CD4-positive, alpha-beta T cell (primary cell): ENCODE results near the gene MCOLN1. TPM values are rescaled to one million over a fixed set of nuclear protein-coding genes. Genes with fewer than 3 reads are reported as not detected.

ENCODE experiments used
- ATAC-seq: fragments of 200-7000 bp; cut with Tn5 transposase; one replicate; pipeline ENCODE4 v1.10.0; 2022; ENCODE audit warnings: mild to moderate bottlenecking; ENCODE audit not compliant: poor library complexity
- CTCF ChIA-PET: fragments of 350-600 bp; sonication (Branson Sonifier 250); formaldehyde crosslinking; loops from one replicate; lab custom pipeline; 2021; ENCODE audit warnings: antibody characterized with exemption, inconsistent platforms; lab: Charles Lee
- POLR2A ChIA-PET: fragments of 350-600 bp; sonication (Branson Sonifier 250); formaldehyde crosslinking; loops from one replicate; lab custom pipeline; 2021; ENCODE audit warnings: antibody characterized with exemption, inconsistent platforms; lab: Charles Lee
- DNase-seq, 14 experiments: peaks; one replicate each; pipeline ENCODE4 v3.0.0-alpha.2; 2013 to 2020; ENCODE audit warnings: mixed read lengths in 2 of 14
- H3K27ac ChIP-seq, 2 donors: one replicate each; pipeline versions ENCODE4 v1.5.1 to v1.7.0; 2013; ENCODE audit warnings: low read length in 2 of 2, low read depth in 1 of 2, mild to moderate bottlenecking in 1 of 2
- H3K27me3 ChIP-seq, 2 experiments: 1 replicate in 1 of 2; 2 replicates in 1 of 2; pipeline versions ENCODE4 v1.6.1 to v1.7.0; 2013; ENCODE audit warnings: low read length in 2 of 2, control low read depth in 1 of 2, mild to moderate bottlenecking in 1 of 2, moderate library complexity in 1 of 2; ENCODE audit not compliant: insufficient read depth in 2 of 2, control insufficient read depth in 1 of 2
- H3K36me3 ChIP-seq: one replicate; pipeline ENCODE4 v1.6.1; 2013; ENCODE audit warnings: low read length, control low read depth; ENCODE audit not compliant: insufficient read depth
- H3K4me1 ChIP-seq: one replicate; pipeline ENCODE4 v1.6.1; 2013; ENCODE audit warnings: low read length, control low read depth; ENCODE audit not compliant: insufficient read depth
- H3K4me3 ChIP-seq: one replicate; pipeline ENCODE4 v1.5.1; 2013; ENCODE audit warnings: mild to moderate bottlenecking, low read length, moderate library complexity
- H3K9me3 ChIP-seq, 2 experiments: 1 replicate in 1 of 2; 2 replicates in 1 of 2; pipeline versions ENCODE4 v1.6.1 to v1.7.0; 2013; ENCODE audit warnings: low read length in 2 of 2, mild to moderate bottlenecking in 2 of 2, control low read depth in 1 of 2, moderate library complexity in 1 of 2; ENCODE audit not compliant: control insufficient read depth in 1 of 2, insufficient read depth in 1 of 2
- H3K27ac Mint-ChIP-seq: one replicate; pipeline ENCODE4 v1.8.0; 2020; ENCODE audit warnings: mixed read lengths
- H3K27me3 Mint-ChIP-seq: one replicate; pipeline ENCODE4 v1.8.0; 2021; ENCODE audit warnings: mixed read lengths
- H3K36me3 Mint-ChIP-seq: one replicate; pipeline ENCODE4 v1.8.0; 2021; ENCODE audit warnings: low read depth, mixed read lengths
- H3K4me1 Mint-ChIP-seq: one replicate; pipeline ENCODE4 v1.8.0; 2021; ENCODE audit warnings: low read depth, mixed read lengths
- H3K4me3 Mint-ChIP-seq: one replicate; pipeline ENCODE4 v1.8.0; 2020; ENCODE audit warnings: mild to moderate bottlenecking, mixed read lengths
- H3K9me3 Mint-ChIP-seq: one replicate; pipeline ENCODE4 v1.8.0; 2020; ENCODE audit warnings: mixed read lengths
- CTCF ChIP-seq: fragments of 200-600 bp; IDR thresholded peaks from one replicate; pipeline ENCODE4 v1.8.0; 2022; ENCODE audit warnings: antibody characterized with exemption, mild to moderate bottlenecking
- intact Hi-C, 2 experiments: fragments of 100-400 bp; cut with DNase I in 1 of 2; cut with micrococcal nuclease in 1 of 2; formaldehyde crosslinking; loops; one replicate each; pipeline versions ENCODE4 v1.15.1 to v1.9.0; 2023 to 2025; cut with DNase I, micrococcal nuclease
- total RNA-seq, 174 experiments: library from RNA in 2 of 174; stranded (reverse) in 2 of 174; gene quantifications; one replicate each; pipeline ENCODE4 v1.2.3 and lab custom pipeline; 2021 to 2026

The MCOLN1 gene
- total RNA-seq, 2 experiments from 2014 or later: 7.9 to 8.8 TPM

GRCh38 chr19:7564866-7565265 is 42.4 kb downstream of the MCOLN1 start:
- POLR2A ChIA-PET: no interaction called here
- H3K36me3 Mint-ChIP-seq: peaks cover 6% of the 10 kb centered on the region
- DNase-seq (no peak), ATAC-seq (no peak)
- H3K27ac Mint-ChIP-seq: no peak overlapping the region
- H3K4me1 Mint-ChIP-seq: no peaks in the 10 kb centered on the region
- H3K4me3 ChIP-seq: no peak overlapping the region
- H3K9me3 ChIP-seq: no peaks in the 10 kb centered on the region
- CTCF ChIA-PET: interaction anchor here (1.4 kb wide), 1 partner anchor 234 kb away, joined by 3 read pairs; no protein-coding TSS in a partner anchor
- peaks cover 11% of the 10 kb centered on the region for H3K36me3 ChIP-seq
- H3K4me3 Mint-ChIP-seq: no peak overlapping the region
- no peaks in the 10 kb centered on the region for H3K27me3 Mint-ChIP-seq
- H3K27ac ChIP-seq: no peak overlapping the region
- TF ChIP-seq CTCF: no peak
- H3K4me1 ChIP-seq: no peaks in the 10 kb centered on the region
- intact Hi-C loops: no loop called here
- H3K9me3 Mint-ChIP-seq: no peaks in the 10 kb centered on the region
- no peaks in the 10 kb centered on the region for H3K27me3 ChIP-seq

GRCh38 chr19:7565332-7565731 is 42.9 kb downstream of the MCOLN1 start:
- Histone ChIP-seq H3K27ac (no peak overlapping the region), H3K4me1 (no peaks in the 10 kb centered on the region), H3K9me3 (no peaks in the 10 kb centered on the region), H3K27me3 (no peaks in the 10 kb centered on the region), H3K4me3 (no peak overlapping the region), H3K36me3 (peaks cover 8% of the 10 kb centered on the region)
- TF ChIP-seq CTCF: no peak
- intact Hi-C loops: no loop called here
- ATAC-seq (no peak), DNase-seq (no peak)
- no peak overlapping the region for H3K27ac Mint-ChIP-seq
- no peaks in the 10 kb centered on the region for H3K9me3 Mint-ChIP-seq
- H3K36me3 Mint-ChIP-seq: peaks cover 3% of the 10 kb centered on the region
- H3K27me3 Mint-ChIP-seq: no peaks in the 10 kb centered on the region
- ChIA-PET POLR2A (no interaction called here), CTCF (interaction anchor here (1.4 kb wide), 1 partner anchor 234 kb away, joined by 3 read pairs; no protein-coding TSS in a partner anchor)
- H3K4me1 Mint-ChIP-seq: no peaks in the 10 kb centered on the region
- no peak overlapping the region for H3K4me3 Mint-ChIP-seq

DNA sequence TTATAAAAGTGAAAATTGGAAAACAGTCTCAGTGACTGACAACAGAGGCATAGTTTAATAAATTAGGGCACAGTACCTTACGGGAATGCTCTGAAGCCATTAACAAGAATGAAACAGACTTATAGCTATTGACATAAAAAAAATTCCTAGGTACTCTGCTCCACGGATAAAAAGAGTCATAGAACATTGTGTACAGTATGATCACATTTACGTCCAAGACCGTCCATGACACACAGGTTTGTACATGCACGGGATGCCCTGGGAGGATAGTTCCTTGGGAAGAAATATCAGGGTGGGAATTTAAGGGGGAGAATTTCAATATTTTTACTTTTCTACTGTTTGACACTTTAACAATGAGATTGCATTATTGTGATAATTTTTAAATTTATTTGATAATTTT is 48.3 kb downstream of the MCOLN1 start:
- no peak for ATAC-seq
- H3K36me3 Mint-ChIP-seq: no peaks in the 10 kb centered on the region
- no peak for TF ChIP-seq CTCF
- POLR2A ChIA-PET: interaction anchor here (0.7 kb wide), 1 partner anchor 18 kb away, joined by 3 read pairs; no protein-coding TSS in a partner anchor
- H3K27ac ChIP-seq: no peak overlapping the region
- no peaks in the 10 kb centered on the region for H3K4me1 Mint-ChIP-seq
- no peak overlapping the region for H3K4me3 Mint-ChIP-seq
- no peaks in the 10 kb centered on the region for H3K9me3 ChIP-seq
- no peaks in the 10 kb centered on the region for H3K9me3 Mint-ChIP-seq
- H3K36me3 ChIP-seq: no peaks in the 10 kb centered on the region
- no peak for DNase-seq
- intact Hi-C loops: no loop called here
- peaks cover 6% of the 10 kb centered on the region for H3K27me3 Mint-ChIP-seq
- CTCF ChIA-PET: no interaction called here
- no peak overlapping the region for H3K4me3 ChIP-seq
- no peak overlapping the region for H3K27ac Mint-ChIP-seq
- no peaks in the 10 kb centered on the region for H3K27me3 ChIP-seq
- no peaks in the 10 kb centered on the region for H3K4me1 ChIP-seq
